ENCODE measurements around the gene CXorf49B.
"Not testable (repeated sequence)": the region's sequence is repeated elsewhere in the genome, so short reads cannot be mapped to it uniquely, and the experiment has no call there.

DNA sequence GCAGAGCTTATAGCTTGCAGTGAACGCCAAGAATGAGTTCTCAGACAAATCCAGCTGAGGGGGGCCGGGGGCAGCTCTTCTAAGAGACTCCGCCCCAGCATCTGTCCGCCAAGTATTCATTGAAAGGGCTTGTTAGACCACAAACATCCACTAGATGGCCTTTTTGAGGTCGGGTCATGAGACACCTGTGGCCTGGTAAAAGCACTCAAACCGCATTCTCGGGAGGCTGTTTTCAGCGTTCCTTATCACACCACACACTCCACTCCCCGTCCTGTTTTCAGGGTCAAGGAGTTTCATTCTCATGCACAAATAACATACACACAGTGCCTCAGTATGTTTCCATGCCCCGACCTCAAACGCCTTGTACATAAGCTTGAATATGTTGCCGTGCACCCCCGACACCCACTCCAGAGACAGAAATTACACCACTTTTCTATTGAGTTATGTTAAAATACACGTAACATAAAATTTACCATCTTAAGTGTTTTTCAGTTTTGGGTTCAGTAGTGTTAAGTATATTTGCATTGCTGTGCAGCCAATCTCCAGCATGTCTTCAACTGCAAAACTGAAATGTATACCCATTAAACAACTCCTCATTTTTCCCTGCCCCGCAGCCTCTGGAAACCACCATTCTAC, 21.3 kb downstream of the CXorf49B start:
- not testable (repeated sequence) for TF ChIP-seq ISL1 (CRISPR knock-in tag; IDR thresholded peaks at IDR 0.05); TCF4 (CRISPR knock-in tag; IDR thresholded peaks at IDR 0.05; ENCODE audit: borderline replicate concordance); SNAI2 (CRISPR knock-in tag; IDR thresholded peaks at IDR 0.05); ZNF70 (CRISPR knock-in tag; IDR thresholded peaks at IDR 0.05); GLIS3 (CRISPR knock-in tag; IDR thresholded peaks at IDR 0.05)
- TF ChIP-seq, protein P1, sequence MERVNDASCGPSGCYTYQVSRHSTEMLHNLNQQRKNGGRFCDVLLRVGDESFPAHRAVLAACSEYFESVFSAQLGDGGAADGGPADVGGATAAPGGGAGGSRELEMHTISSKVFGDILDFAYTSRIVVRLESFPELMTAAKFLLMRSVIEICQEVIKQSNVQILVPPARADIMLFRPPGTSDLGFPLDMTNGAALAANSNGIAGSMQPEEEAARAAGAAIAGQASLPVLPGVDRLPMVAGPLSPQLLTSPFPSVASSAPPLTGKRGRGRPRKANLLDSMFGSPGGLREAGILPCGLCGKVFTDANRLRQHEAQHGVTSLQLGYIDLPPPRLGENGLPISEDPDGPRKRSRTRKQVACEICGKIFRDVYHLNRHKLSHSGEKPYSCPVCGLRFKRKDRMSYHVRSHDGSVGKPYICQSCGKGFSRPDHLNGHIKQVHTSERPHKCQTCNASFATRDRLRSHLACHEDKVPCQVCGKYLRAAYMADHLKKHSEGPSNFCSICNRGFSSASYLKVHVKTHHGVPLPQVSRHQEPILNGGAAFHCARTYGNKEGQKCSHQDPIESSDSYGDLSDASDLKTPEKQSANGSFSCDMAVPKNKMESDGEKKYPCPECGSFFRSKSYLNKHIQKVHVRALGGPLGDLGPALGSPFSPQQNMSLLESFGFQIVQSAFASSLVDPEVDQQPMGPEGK (CRISPR knock-in tag; IDR thresholded peaks at IDR 0.05; ENCODE audit: borderline replicate concordance), result not testable (repeated sequence)
- TF ChIP-seq, protein P2, sequence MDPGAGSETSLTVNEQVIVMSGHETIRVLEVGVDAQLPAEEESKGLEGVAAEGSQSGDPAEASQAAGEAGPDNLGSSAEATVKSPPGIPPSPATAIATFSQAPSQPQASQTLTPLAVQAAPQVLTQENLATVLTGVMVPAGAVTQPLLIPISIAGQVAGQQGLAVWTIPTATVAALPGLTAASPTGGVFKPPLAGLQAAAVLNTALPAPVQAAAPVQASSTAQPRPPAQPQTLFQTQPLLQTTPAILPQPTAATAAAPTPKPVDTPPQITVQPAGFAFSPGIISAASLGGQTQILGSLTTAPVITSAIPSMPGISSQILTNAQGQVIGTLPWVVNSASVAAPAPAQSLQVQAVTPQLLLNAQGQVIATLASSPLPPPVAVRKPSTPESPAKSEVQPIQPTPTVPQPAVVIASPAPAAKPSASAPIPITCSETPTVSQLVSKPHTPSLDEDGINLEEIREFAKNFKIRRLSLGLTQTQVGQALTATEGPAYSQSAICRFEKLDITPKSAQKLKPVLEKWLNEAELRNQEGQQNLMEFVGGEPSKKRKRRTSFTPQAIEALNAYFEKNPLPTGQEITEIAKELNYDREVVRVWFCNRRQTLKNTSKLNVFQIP (CRISPR knock-in tag; IDR thresholded peaks at IDR 0.05; ENCODE audit: borderline replicate concordance, low read depth), result not testable (repeated sequence)
